B cell (primary cell): ENCODE measurements around the gene LAMC2. TPM values are rescaled to one million over a fixed set of nuclear protein-coding genes. Genes with fewer than 3 reads are reported as not detected.

ENCODE experiments used
- ATAC-seq: fragments of 200-7000 bp; cut with Tn5 transposase; one replicate; pipeline ENCODE4 v1.10.0; 2021; ENCODE audit warnings: low read depth, mild to moderate bottlenecking, moderate number of reproducible peaks, moderate library complexity
- CTCF ChIA-PET: fragments of 350-600 bp; sonication (Branson Sonifier 250); formaldehyde crosslinking; loops from one replicate; lab custom pipeline; 2021; ENCODE audit warnings: antibody characterized with exemption, inconsistent platforms; lab: Charles Lee
- POLR2A ChIA-PET: fragments of 350-600 bp; sonication (Branson Sonifier 250); formaldehyde crosslinking; loops from one replicate; lab custom pipeline; 2021; ENCODE audit warnings: antibody characterized with exemption; lab: Charles Lee
- DNase-seq: peaks from one replicate; pipeline ENCODE4 v3.0.0; 2013
- H2AFZ ChIP-seq: 2 replicates; pipeline ENCODE4 v1.6.1; 2012; ENCODE audit warnings: mild to moderate bottlenecking, low read depth, low read length; ENCODE audit not compliant: insufficient read depth, poor library complexity, severe bottlenecking
- H3K27ac ChIP-seq, 2 donors: 1 replicate in 1 of 2; 2 replicates in 1 of 2; pipeline ENCODE4 v1.5.1; 2012 to 2013; ENCODE audit warnings: low read length in 2 of 2, mild to moderate bottlenecking in 2 of 2, moderate library complexity in 1 of 2
- H3K27me3 ChIP-seq, 4 experiments: fragments of 200-600 bp in 1 of 4; sonication (generic) in 1 of 4; replicated peaks in 1 of 4; 1 replicate in 2 of 4; 2 replicates in 2 of 4; pipeline versions ENCODE4 v1.6.1 to v1.7.0; 2013 to 2016; ENCODE audit warnings: low read length in 3 of 4, mild to moderate bottlenecking in 2 of 4, mixed read lengths in 1 of 4, moderate library complexity in 1 of 4; ENCODE audit not compliant: insufficient read depth in 4 of 4, control insufficient read depth in 3 of 4; ENCODE audit errors: control extremely low read depth in 1 of 4
- H3K36me3 ChIP-seq, 2 experiments: replicated peaks in 1 of 2; 1 replicate in 1 of 2; 2 replicates in 1 of 2; pipeline versions ENCODE4 v1.6.1 to v1.7.1; 2013; ENCODE audit warnings: low read length in 1 of 2; ENCODE audit not compliant: insufficient read depth in 2 of 2, control insufficient read depth in 1 of 2; ENCODE audit errors: control extremely low read depth in 1 of 2, extremely low read depth in 1 of 2
- H3K4me1 ChIP-seq, 2 donors: fragments of 200-600 bp in 1 of 2; sonication (generic) in 1 of 2; 1 replicate in 1 of 2; 2 replicates in 1 of 2; pipeline versions ENCODE4 v1.5.1 to v1.6.1; 2013 to 2017; ENCODE audit warnings: low read length in 2 of 2; ENCODE audit not compliant: control insufficient read depth in 2 of 2, insufficient read depth in 2 of 2
- H3K4me2 ChIP-seq: replicated peaks from 2 replicates; pipeline ENCODE3; 2012; ENCODE audit warnings: mild to moderate bottlenecking, low read depth, low read length; ENCODE audit not compliant: poor library complexity, severe bottlenecking
- H3K4me3 ChIP-seq, 5 experiments: fragments of 200-600 bp in 1 of 5; sonication (generic) in 1 of 5; 1 replicate in 3 of 5; 2 replicates in 2 of 5; pipeline versions ENCODE4 v1.5.1 to v1.7.0; 2011 to 2016; ENCODE audit warnings: low read length in 4 of 5, mild to moderate bottlenecking in 4 of 5, low read depth in 2 of 5, control low read depth in 1 of 5, moderate library complexity in 1 of 5; ENCODE audit not compliant: insufficient read depth in 1 of 5; ENCODE audit errors: control extremely low read depth in 1 of 5, extremely low read depth in 1 of 5
- H3K79me2 ChIP-seq: fragments of 200-600 bp; sonication (generic); one replicate; pipeline ENCODE4 v1.6.0; 2016; ENCODE audit warnings: low read length; ENCODE audit not compliant: control insufficient read depth, insufficient read depth
- H3K9ac ChIP-seq: fragments of 200-600 bp; sonication (generic); 2 replicates; pipeline ENCODE4 v1.6.1; 2017; ENCODE audit warnings: mild to moderate bottlenecking, low read length, moderate library complexity
- H3K9me3 ChIP-seq, 3 donors: one replicate each; pipeline versions ENCODE4 v1.6.1 to v1.7.1; 2013; ENCODE audit warnings: low read length in 2 of 3; ENCODE audit not compliant: control insufficient read depth in 2 of 3, insufficient read depth in 1 of 3; ENCODE audit errors: control extremely low read depth in 1 of 3
- H4K20me1 ChIP-seq: 2 replicates; pipeline ENCODE4 v1.6.0; 2012; ENCODE audit warnings: mild to moderate bottlenecking, low read length; ENCODE audit not compliant: insufficient read depth, control insufficient read depth, poor library complexity, severe bottlenecking
- H3K27ac Mint-ChIP-seq: one replicate; pipeline ENCODE4 v1.8.0; 2021; ENCODE audit warnings: mixed read lengths
- H3K27me3 Mint-ChIP-seq: one replicate; pipeline ENCODE4 v1.8.0; 2021; ENCODE audit warnings: mixed read lengths
- H3K4me1 Mint-ChIP-seq: one replicate; pipeline ENCODE4 v1.8.0; 2021; ENCODE audit warnings: mixed read lengths
- H3K4me3 Mint-ChIP-seq: one replicate; pipeline ENCODE4 v1.8.0; 2021; ENCODE audit warnings: mixed read lengths
- H3K9me3 Mint-ChIP-seq: one replicate; pipeline ENCODE4 v1.8.0; 2022; ENCODE audit warnings: mixed read lengths; ENCODE audit not compliant: insufficient read depth
- EZH2 ChIP-seq: IDR thresholded peaks from 2 replicates; pipeline ENCODE4 v1.6.1; 2012; ENCODE audit warnings: borderline replicate concordance, low read depth, mild to moderate bottlenecking, moderate library complexity, low read length; ENCODE audit not compliant: insufficient read depth, poor library complexity, severe bottlenecking
- WGBS: methylation state at CpG from one replicate; pipeline ENCODE4 v1.1.5; 2013; ENCODE audit warnings: missing lambda C conversion rate; ENCODE audit not compliant: insufficient coverage; 5-methylcytosine and 5-hydroxymethylcytosine counted together
- intact Hi-C: fragments of 100-400 bp; cut with micrococcal nuclease; formaldehyde crosslinking; loops from one replicate; pipeline ENCODE4 v1.10.0; 2022
- polyA plus RNA-seq: library from polyadenylated mRNA; depleted of rRNA; stranded (reverse); fragments of >200 nt; gene quantifications from 2 replicates; pipeline ENCODE4 v1.2.3, GENCODE V29; 2012
- total RNA-seq, 2 donors: library from RNA; stranded (reverse); fragments of 120-200 nt in 1 of 2; gene quantifications; 1 replicate in 1 of 2; 2 replicates in 1 of 2; pipeline versions ENCODE4 v1.2.3 to v1.2.4, GENCODE V29; 2013 to 2022
- TF ChIP-seq, protein P1 (sequence below): fragments of 200-600 bp; IDR thresholded peaks from one replicate; pipeline ENCODE4 v1.8.0; 2022; ENCODE audit warnings: antibody characterized with exemption, mild to moderate bottlenecking

The LAMC2 gene
- total and polyA plus RNA-seq, 2 donors (not counting 1 experiment from before 2014, with no cell fraction given) = not detected

DNA sequence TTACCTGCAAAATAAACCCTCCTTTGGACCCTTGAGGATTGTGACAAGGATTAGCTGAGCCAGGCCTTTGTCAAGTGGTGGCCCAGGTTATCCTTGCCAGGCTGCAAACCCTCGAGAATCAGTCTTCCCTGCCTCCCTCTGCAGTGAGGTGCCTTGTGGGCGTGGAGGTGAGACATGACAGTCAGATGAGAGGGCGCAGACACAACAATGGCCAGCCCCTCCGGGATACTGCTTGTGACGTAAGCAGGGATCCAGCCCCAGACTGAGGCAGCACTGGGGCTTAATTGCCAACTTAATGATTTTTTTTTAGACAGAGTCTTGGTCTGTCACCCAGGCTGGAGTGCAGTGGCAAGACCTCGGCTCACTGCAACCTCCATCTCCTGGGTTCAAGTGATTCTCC lies 104.6 kb downstream of the LAMC2 start:
- TF ChIP-seq, protein P1, sequence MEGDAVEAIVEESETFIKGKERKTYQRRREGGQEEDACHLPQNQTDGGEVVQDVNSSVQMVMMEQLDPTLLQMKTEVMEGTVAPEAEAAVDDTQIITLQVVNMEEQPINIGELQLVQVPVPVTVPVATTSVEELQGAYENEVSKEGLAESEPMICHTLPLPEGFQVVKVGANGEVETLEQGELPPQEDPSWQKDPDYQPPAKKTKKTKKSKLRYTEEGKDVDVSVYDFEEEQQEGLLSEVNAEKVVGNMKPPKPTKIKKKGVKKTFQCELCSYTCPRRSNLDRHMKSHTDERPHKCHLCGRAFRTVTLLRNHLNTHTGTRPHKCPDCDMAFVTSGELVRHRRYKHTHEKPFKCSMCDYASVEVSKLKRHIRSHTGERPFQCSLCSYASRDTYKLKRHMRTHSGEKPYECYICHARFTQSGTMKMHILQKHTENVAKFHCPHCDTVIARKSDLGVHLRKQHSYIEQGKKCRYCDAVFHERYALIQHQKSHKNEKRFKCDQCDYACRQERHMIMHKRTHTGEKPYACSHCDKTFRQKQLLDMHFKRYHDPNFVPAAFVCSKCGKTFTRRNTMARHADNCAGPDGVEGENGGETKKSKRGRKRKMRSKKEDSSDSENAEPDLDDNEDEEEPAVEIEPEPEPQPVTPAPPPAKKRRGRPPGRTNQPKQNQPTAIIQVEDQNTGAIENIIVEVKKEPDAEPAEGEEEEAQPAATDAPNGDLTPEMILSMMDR = no peak
- TF ChIP-seq EZH2 = no peak
- Mint-ChIP-seq H3K27ac (no peak overlapping the region), H3K4me1 (no peaks in the 10 kb centered on the region), H3K27me3 (peaks cover 8% of the 10 kb centered on the region), H3K9me3 (no peaks in the 10 kb centered on the region), H3K4me3 (no peak overlapping the region)
- Histone ChIP-seq H3K79me2 (no peaks in the 10 kb centered on the region), H3K4me3 (no peak overlapping the region), H3K27ac (no peak overlapping the region), H4K20me1 (no peaks in the 10 kb centered on the region), H2AFZ (no peak overlapping the region), H3K9ac (no peak overlapping the region), H3K9me3 (peaks cover 0 to 5% (median 0%) of the 10 kb centered on the region in 3 donors), H3K36me3 (no peaks in the 10 kb centered on the region), H3K27me3 (no peaks in the 10 kb centered on the region), H3K4me2 (no peak overlapping the region), H3K4me1 (no peaks in the 10 kb centered on the region)
- DNase-seq (no peak), ATAC-seq (no peak)
- 88% methylated on average over 6 of the region's 6 CpGs for WGBS
- ChIA-PET CTCF (interaction anchor here (2.2 kb wide), 1 partner anchor 9 kb away, joined by 8 read pairs; no protein-coding TSS in a partner anchor), POLR2A (no interaction called here)
- intact Hi-C loops = no loop called here

DNA sequence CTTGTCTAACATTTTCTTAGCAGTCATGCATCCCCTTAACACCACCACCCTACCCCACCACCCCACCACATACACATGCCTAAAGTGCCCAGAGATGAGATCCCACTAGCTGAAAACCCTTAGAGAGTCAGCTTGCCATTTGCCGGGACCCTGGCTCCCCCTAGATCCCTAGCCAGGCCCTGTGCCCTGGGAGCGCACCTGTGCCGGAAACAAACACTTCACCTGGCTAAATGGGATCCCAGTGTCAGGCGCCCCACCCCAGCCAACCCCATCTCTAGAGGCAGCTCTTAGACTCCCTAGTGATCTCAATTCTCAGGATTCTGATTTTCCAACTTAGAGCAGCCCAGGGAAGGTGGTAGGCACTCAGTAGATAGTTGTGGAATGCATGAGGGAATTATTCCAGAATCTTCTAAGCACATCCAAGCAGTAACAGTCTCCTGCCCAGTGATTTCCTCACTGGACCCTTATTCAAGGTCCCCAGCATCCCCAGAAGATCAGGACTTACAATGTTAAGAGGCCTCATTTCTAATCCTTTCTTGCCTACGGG lies 105.2 kb downstream of the LAMC2 start:
- POLR2A ChIA-PET = no interaction called here
- no peaks in the 10 kb centered on the region for H3K9me3 Mint-ChIP-seq

More for the DNA sequence above, 105.2 kb downstream of the LAMC2 start:
- H3K27ac ChIP-seq = no peak overlapping the region
- peaks cover 8% of the 10 kb centered on the region for H3K27me3 Mint-ChIP-seq
- H3K36me3 ChIP-seq = no peaks in the 10 kb centered on the region
- H3K27ac Mint-ChIP-seq = no peak overlapping the region
- peaks cover 0 to 5% (median 0%) of the 10 kb centered on the region in 3 donors for H3K9me3 ChIP-seq
- CTCF ChIA-PET = interaction anchor here (2.2 kb wide), 1 partner anchor 10 kb away, joined by 8 read pairs; no protein-coding TSS in a partner anchor
- H3K27me3 ChIP-seq = no peaks in the 10 kb centered on the region
- H3K4me1 Mint-ChIP-seq = no peaks in the 10 kb centered on the region
- 100% methylated on average over 2 of the region's 5 CpGs for WGBS
- no peak overlapping the region for H3K4me2 ChIP-seq
- intact Hi-C loops = no loop called here
- no peak overlapping the region for H3K4me3 Mint-ChIP-seq
- H3K79me2 ChIP-seq = no peaks in the 10 kb centered on the region
- TF ChIP-seq, protein P1 = no peak
- no peak for TF ChIP-seq EZH2
- ATAC-seq = no peak
- H3K4me1 ChIP-seq = no peaks in the 10 kb centered on the region
- H4K20me1 ChIP-seq = no peaks in the 10 kb centered on the region
- DNase-seq = no peak
- H3K9ac ChIP-seq = no peak overlapping the region
- H2AFZ ChIP-seq = no peak overlapping the region
- no peak overlapping the region for H3K4me3 ChIP-seq
